ENCODE data around the gene CACHD1. TPM values are rescaled to one million over a fixed set of nuclear protein-coding genes. Genes with fewer than 3 reads are reported as not detected.

Gene CACHD1
- total RNA-seq, 4 donors from 2014 or later: 2.2 to 3.6 (median 2.9) TPM

GRCh38 chr1:64472805-64473204, 2.9 kb downstream of the CACHD1 start:
- DNase-seq: no peak

DNA sequence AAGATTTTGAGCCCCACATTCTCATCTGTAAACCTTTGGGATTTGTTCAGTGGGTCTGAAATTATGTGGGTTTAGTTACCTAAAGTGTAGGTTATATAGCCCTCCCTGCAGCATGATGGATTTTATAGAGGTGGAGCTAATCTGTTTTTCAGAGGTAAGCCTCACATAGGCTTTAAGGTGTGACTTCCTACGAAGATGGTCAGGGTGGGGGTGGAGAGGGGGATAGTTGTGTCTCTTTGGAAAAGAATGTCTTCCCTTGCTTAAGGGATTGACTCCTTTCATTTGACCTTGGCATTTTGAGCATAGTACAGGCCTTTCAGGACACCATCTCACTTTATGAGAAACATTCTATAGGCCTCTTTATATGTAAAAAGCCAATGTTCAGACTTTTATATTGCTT, 3.4 kb downstream of the CACHD1 start:
- in situ Hi-C loops (cut with MboI; ENCODE audit: low sequenced_read_pairs in 4 of 4): loop anchor here in 2 of 4 donors (25.0 kb wide), 1 partner anchor 189 kb away; no protein-coding TSS in a partner anchor
- Histone ChIP-seq H3K9me3 (no peaks in the 10 kb centered on the region), H3K4me3 (no peak overlapping the region), H3K27me3 (no peaks in the 10 kb centered on the region), H3K4me1 (peaks cover 28 to 29% of the 10 kb centered on the region in 2 donors), H3K36me3 (no peaks in the 10 kb centered on the region), H3K27ac (no peak overlapping the region)
- intact Hi-C loops (cut with DNase I; ENCODE audit: low total_unique reads): loop anchor here (5.0 kb wide), 1 partner anchor 204 kb away; no protein-coding TSS in a partner anchor
- no peak for DNase-seq
- no peak for TF ChIP-seq CTCF (IDR thresholded peaks at IDR 0.05 in 4 of 5, conservative IDR thresholded peaks at IDR 0.05 in 1 of 5)
- no peak for TF ChIP-seq POLR2A (IDR thresholded peaks at IDR 0.05)
- no peak for ATAC-seq

More at GRCh38 chr1:64472805-64473204, 2.9 kb downstream of the CACHD1 start:
- H3K36me3 ChIP-seq: no peaks in the 10 kb centered on the region
- no peaks in the 10 kb centered on the region for H3K9me3 ChIP-seq
- no peak for ATAC-seq
- H3K27me3 ChIP-seq: no peaks in the 10 kb centered on the region
- in situ Hi-C loops (cut with MboI; ENCODE audit: low sequenced_read_pairs in 4 of 4): loop anchor here in 2 of 4 donors (25.0 kb wide), 1 partner anchor 189 kb away; no protein-coding TSS in a partner anchor
- no peak overlapping the region for H3K27ac ChIP-seq
- TF ChIP-seq POLR2A (IDR thresholded peaks at IDR 0.05) (no peak), CTCF (IDR thresholded peaks at IDR 0.05 in 4 of 5, conservative IDR thresholded peaks at IDR 0.05 in 1 of 5) (no peak)
- intact Hi-C loops (cut with DNase I; ENCODE audit: low total_unique reads): loop anchor here (5.0 kb wide), 1 partner anchor 204 kb away; no protein-coding TSS in a partner anchor
- no peak overlapping the region for H3K4me3 ChIP-seq
- peaks cover 28 to 29% of the 10 kb centered on the region in 2 donors for H3K4me1 ChIP-seq

DNA sequence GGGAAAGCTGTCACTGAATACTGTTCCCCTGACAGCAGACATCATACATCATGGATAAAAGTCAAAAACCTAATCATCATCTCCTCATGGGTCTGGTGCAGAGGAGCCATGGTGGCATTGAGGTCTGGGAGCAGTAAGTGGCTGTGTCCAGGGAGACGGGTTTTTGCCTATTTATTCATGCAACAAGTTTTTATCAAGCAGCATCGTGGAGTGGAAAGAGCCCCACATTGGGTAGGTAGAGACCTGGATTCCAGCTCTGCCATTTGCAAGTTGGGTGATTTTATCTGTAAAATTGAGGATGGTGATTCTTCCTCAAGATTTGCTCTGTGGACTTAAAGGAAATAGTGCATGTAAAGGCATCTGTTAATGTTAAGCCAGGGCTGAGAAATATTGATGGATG, 4.2 kb downstream of the CACHD1 start:
- Histone ChIP-seq H3K4me3 (no peak overlapping the region), H3K27me3 (no peaks in the 10 kb centered on the region), H3K36me3 (no peaks in the 10 kb centered on the region), H3K27ac (no peak overlapping the region), H3K4me1 (peaks cover 28 to 29% of the 10 kb centered on the region in 2 donors), H3K9me3 (no peaks in the 10 kb centered on the region)
- DNase-seq (no peak), ATAC-seq (no peak)
- TF ChIP-seq POLR2A (IDR thresholded peaks at IDR 0.05) (no peak), CTCF (IDR thresholded peaks at IDR 0.05 in 4 of 5, conservative IDR thresholded peaks at IDR 0.05 in 1 of 5) (no peak)
- intact Hi-C loops (cut with DNase I; ENCODE audit: low total_unique reads) (loop anchor here (5.0 kb wide), 1 partner anchor 203 kb away; no protein-coding TSS in a partner anchor), in situ Hi-C loops (cut with MboI; ENCODE audit: low sequenced_read_pairs in 4 of 4) (loop anchor here in 2 of 4 donors (25.0 kb wide), 1 partner anchor 188 kb away; no protein-coding TSS in a partner anchor)

DNA sequence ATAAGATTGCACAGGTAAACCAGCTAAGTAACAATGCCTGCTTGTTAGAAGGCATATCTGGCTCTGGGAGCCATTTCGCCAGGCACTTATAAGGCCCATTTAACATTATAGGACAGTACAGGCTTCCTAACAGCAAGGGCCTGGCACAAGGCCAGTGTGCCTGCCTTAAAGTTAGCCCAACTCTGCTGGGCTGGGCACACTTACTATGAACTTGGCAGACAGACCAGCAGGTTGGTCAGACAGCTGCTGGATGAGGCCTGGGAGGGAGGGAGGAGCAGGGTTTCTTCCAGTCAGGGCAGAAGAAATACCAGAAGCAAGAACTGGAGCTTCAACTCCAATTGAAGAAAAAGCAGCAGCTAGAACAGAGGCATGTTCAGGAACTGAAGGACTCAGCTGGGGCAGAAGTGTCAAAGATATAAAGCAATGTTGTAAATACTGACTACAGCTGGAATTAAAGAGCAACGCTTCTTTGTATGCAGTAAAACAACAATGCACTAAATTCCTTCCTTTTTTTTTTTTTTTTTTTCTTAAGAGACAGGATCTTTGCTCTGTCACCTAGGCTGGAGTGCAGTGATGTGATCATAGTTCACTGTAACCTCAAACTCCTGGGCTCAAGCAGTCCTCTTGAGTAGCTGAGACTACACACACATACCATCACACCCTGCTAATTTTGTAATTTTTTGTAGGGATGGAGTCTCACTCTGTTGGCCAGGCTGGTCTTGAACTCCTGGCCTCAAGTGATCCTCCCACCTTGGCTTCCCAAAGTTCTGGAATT, 4.9 kb downstream of the CACHD1 start:
- no peaks in the 10 kb centered on the region for H3K27me3 ChIP-seq
- DNase-seq: peak; percentile 53 to 68
- H3K9me3 ChIP-seq: no peaks in the 10 kb centered on the region
- peak; percentile 44 to 64 for ATAC-seq
- intact Hi-C loops (cut with DNase I; ENCODE audit: low total_unique reads) (loop anchor here (5.0 kb wide), 2 partner anchors 42 to 202 kb away; no protein-coding TSS in a partner anchor), in situ Hi-C loops (cut with MboI; ENCODE audit: low sequenced_read_pairs in 4 of 4) (loop anchor here in 2 of 4 donors (25.0 kb wide), 1 partner anchor 187 kb away; no protein-coding TSS in a partner anchor)
- H3K36me3 ChIP-seq: no peaks in the 10 kb centered on the region
- no peak for TF ChIP-seq CTCF (IDR thresholded peaks at IDR 0.05 in 4 of 5, conservative IDR thresholded peaks at IDR 0.05 in 1 of 5)
- no peak for TF ChIP-seq POLR2A (IDR thresholded peaks at IDR 0.05)
- H3K4me3 ChIP-seq: no peak overlapping the region
- H3K4me1 ChIP-seq: peaks cover 24 to 29% of the 10 kb centered on the region in 2 donors
- no peak overlapping the region for H3K27ac ChIP-seq

Measured in gastrocnemius medialis (tissue), 4 donors.